Adrenal gland (tissue), 5 donors: ENCODE data around the gene SLC15A4.

Experiments used
- POLR2A ChIP-seq, 2 donors: fragments of 450-650 bp; IDR thresholded peaks; one replicate each; pipeline ENCODE4 v1.6.1; 2017; ENCODE audit warnings: antibody characterized with exemption in 2 of 2, mild to moderate bottlenecking in 2 of 2, moderate library complexity in 1 of 2
- TF ChIP-seq, protein P1 (sequence below), 6 experiments: fragments of 450-650 bp in 4 of 6; fragments of 200-600 bp in 2 of 6; sonication (generic) in 1 of 6; IDR thresholded peaks; 1 replicate in 5 of 6; 2 replicates in 1 of 6; pipeline versions ENCODE4 v1.5.1 to v1.8.0; 2016 to 2021; ENCODE audit warnings: antibody characterized with exemption in 6 of 6, mild to moderate bottlenecking in 2 of 6, moderate library complexity in 1 of 6
- donor health status: DM: no; HTN: no; CAD: no.

DNA sequence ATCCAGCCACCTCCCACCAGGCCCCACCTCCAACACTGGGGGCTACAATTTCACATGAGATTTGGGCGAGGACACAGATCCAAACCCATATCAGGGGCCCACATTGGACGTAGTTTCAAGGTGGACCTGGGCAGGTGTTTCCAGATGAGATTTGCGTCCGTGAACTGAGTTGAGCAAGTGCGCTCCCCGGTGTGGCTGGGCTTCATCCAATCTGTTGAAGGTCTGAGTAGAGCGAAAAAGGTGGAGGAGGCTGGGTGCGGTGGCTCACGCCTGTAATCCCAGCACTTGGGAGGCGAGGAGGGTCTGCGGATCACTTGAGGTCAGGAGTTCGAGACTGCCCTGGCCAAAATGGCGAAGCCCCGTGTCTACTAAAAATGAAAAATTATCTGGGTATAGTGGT lies 24.6 kb upstream of the SLC15A4 start:
- TF ChIP-seq, protein P1, sequence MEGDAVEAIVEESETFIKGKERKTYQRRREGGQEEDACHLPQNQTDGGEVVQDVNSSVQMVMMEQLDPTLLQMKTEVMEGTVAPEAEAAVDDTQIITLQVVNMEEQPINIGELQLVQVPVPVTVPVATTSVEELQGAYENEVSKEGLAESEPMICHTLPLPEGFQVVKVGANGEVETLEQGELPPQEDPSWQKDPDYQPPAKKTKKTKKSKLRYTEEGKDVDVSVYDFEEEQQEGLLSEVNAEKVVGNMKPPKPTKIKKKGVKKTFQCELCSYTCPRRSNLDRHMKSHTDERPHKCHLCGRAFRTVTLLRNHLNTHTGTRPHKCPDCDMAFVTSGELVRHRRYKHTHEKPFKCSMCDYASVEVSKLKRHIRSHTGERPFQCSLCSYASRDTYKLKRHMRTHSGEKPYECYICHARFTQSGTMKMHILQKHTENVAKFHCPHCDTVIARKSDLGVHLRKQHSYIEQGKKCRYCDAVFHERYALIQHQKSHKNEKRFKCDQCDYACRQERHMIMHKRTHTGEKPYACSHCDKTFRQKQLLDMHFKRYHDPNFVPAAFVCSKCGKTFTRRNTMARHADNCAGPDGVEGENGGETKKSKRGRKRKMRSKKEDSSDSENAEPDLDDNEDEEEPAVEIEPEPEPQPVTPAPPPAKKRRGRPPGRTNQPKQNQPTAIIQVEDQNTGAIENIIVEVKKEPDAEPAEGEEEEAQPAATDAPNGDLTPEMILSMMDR (IDR thresholded peaks at IDR 0.05) = no peak
- no peak for TF ChIP-seq POLR2A (IDR thresholded peaks at IDR 0.05)
